ENCODE results near the gene NFKBIL1. TPM values are rescaled to one million over a fixed set of nuclear protein-coding genes. Genes with fewer than 3 reads are reported as not detected.
"Not testable (repeated sequence)": the region's sequence is repeated elsewhere in the genome, so short reads cannot be mapped to it uniquely, and the experiment has no call there.

The NFKBIL1 gene
- 10 to 100 TPM; 11.4 to 12.3 TPM for total RNA-seq

GRCh38 chr6:31546958-31547726 lies at the start of gene NFKBIL1:
TSS of gene NFKBIL1 (plus strand) at chr6:31547608. CDS start at chr6:31547695, 87 bp downstream.
- POLR2A ChIA-PET, result interaction anchor here (0.6 to 1.5 kb wide), 4 partner anchors 28 to 52 kb away, joined by 3 to 5 read pairs (median 4); partner anchors contain the start of gene TNF
- CTCF ChIA-PET, result interaction anchor here (0.7 to 24.4 kb wide), 13 partner anchors 9 to 1701 kb away, joined by 3 to 348 read pairs (median 4); partner anchors contain the start of genes LST1, LTA, LTB and NCR3

GRCh38 chr6:31498748-31499147 lies 48.7 kb upstream of the NFKBIL1 start:
- CTCF ChIA-PET, result interaction anchor here (1.3 kb wide), 1 partner anchor 99 kb away, joined by 3 read pairs; no protein-coding TSS in a partner anchor

GRCh38 chr6:31499648-31500047 lies 47.8 kb upstream of the NFKBIL1 start:
- CTCF ChIA-PET, POLR2A ChIA-PET: not testable (repeated sequence)

More at GRCh38 chr6:31498748-31499147, 48.7 kb upstream of the NFKBIL1 start:
- POLR2A ChIA-PET, result no interaction called here

- ChIA-PET POLR2A (no interaction called here), CTCF (no interaction called here)
These were observed 44.8 kb upstream of the NFKBIL1 start for GRCh38 chr6:31502586-31502985.

- POLR2A ChIA-PET, CTCF ChIA-PET: not testable (repeated sequence)
These were observed 38.4 kb upstream of the NFKBIL1 start for GRCh38 chr6:31509036-31509435.

- POLR2A ChIA-PET, result no interaction called here
- CTCF ChIA-PET, result no interaction called here
These were observed 37.4 kb upstream of the NFKBIL1 start for GRCh38 chr6:31510007-31510406.

- ChIA-PET CTCF (no interaction called here), POLR2A (no interaction called here)
These were observed 33.8 kb upstream of the NFKBIL1 start for GRCh38 chr6:31513456-31514165.

GRCh38 chr6:31521835-31522234 lies 25.6 kb upstream of the NFKBIL1 start:
- CTCF ChIA-PET, result no interaction called here

GRCh38 chr6:31525553-31525931 lies 21.9 kb upstream of the NFKBIL1 start:
- ChIA-PET CTCF (no interaction called here), POLR2A (interaction anchor here (0.7 kb wide), 1 partner anchor 8 kb away, joined by 9 read pairs; no protein-coding TSS in a partner anchor)

More at GRCh38 chr6:31521835-31522234, 25.6 kb upstream of the NFKBIL1 start:
- POLR2A ChIA-PET, result no interaction called here

- CTCF ChIA-PET, result no interaction called here
These were observed 21.3 kb upstream of the NFKBIL1 start for GRCh38 chr6:31525932-31526591.

GRCh38 chr6:31528307-31528777 lies 19.1 kb upstream of the NFKBIL1 start:
- POLR2A ChIA-PET, result no interaction called here
- CTCF ChIA-PET, result interaction anchor here (1.2 kb wide), 1 partner anchor 13 kb away, joined by 4 read pairs; the partner anchor contains the start of gene DDX39B

More at GRCh38 chr6:31525932-31526591, 21.3 kb upstream of the NFKBIL1 start:
- POLR2A ChIA-PET, result no interaction called here

GRCh38 chr6:31528821-31529328 lies 18.5 kb upstream of the NFKBIL1 start, which contains the start of gene MCCD1:
TSS of gene MCCD1 (plus strand) at chr6:31528962. CDS start at chr6:31529015, 53 bp downstream.
- POLR2A ChIA-PET, result interaction anchor here (0.6 to 0.9 kb wide), 2 partner anchors 105 to 344 kb away, joined by 3 read pairs; no protein-coding TSS in a partner anchor

GRCh38 chr6:31529329-31530150 lies 17.9 kb upstream of the NFKBIL1 start:
- POLR2A ChIA-PET, result interaction anchor here (0.6 to 0.9 kb wide), 2 partner anchors 105 to 345 kb away, joined by 3 read pairs; no protein-coding TSS in a partner anchor

More at GRCh38 chr6:31528821-31529328, 18.5 kb upstream of the NFKBIL1 start, which contains the start of gene MCCD1:
- CTCF ChIA-PET, result no interaction called here

GRCh38 chr6:31530659-31531058 lies 16.7 kb upstream of the NFKBIL1 start:
- POLR2A ChIA-PET, result no interaction called here
- CTCF ChIA-PET, result no interaction called here

More at GRCh38 chr6:31529329-31530150, 17.9 kb upstream of the NFKBIL1 start:
- CTCF ChIA-PET, result no interaction called here

GRCh38 chr6:31531162-31531561 lies 16.2 kb upstream of the NFKBIL1 start:
- POLR2A ChIA-PET, result no interaction called here
- CTCF ChIA-PET, result no interaction called here

GRCh38 chr6:31531771-31532643 lies 15.4 kb upstream of the NFKBIL1 start:
- ChIA-PET CTCF (interaction anchor here (1.1 kb wide), 1 partner anchor 14 kb away, joined by 3 read pairs; the partner anchor contains the start of gene ATP6V1G2), POLR2A (interaction anchor here (0.8 kb wide), 1 partner anchor 9 kb away, joined by 3 read pairs; the partner anchor contains the start of gene DDX39B)
